Right cardiac atrium (tissue), 5 donors: ENCODE measurements around the gene RADX. TPM values are rescaled to one million over a fixed set of nuclear protein-coding genes. Genes with fewer than 3 reads are reported as not detected.

Source experiments
- ATAC-seq, 2 donors: fragments of 200-7000 bp; cut with Tn5 transposase; one replicate each; pipeline versions ENCODE4 v1.8.0 to v1.9.1; 2020; ENCODE audit warnings: moderate library complexity in 2 of 2, mild to moderate bottlenecking in 1 of 2
- DNase-seq, 3 donors: peaks; one replicate each; pipeline ENCODE4 v3.0.0-alpha.2; 2020
- H3K27ac ChIP-seq: one replicate; pipeline ENCODE4 v1.5.1; 2013; ENCODE audit warnings: mild to moderate bottlenecking, low read length, control low read depth, moderate library complexity
- H3K27me3 ChIP-seq: one replicate; pipeline ENCODE4 v1.6.1; 2013; ENCODE audit not compliant: control insufficient read depth, insufficient read depth
- H3K4me1 ChIP-seq: one replicate; pipeline ENCODE4 v1.6.1; 2013; ENCODE audit warnings: low read length; ENCODE audit not compliant: control insufficient read depth, insufficient read depth
- H3K4me3 ChIP-seq: one replicate; pipeline ENCODE4 v1.5.1; 2013; ENCODE audit warnings: low read length, control low read depth
- H3K9me3 ChIP-seq: one replicate; pipeline ENCODE4 v1.6.1; 2013; ENCODE audit warnings: low read length; ENCODE audit not compliant: control insufficient read depth
- WGBS: extraction: QIAGEN DNeasy Blood & Tissue Kit; methylation state at CpG from one replicate; pipeline ENCODE4 v1.1.7; 2013; 5-methylcytosine and 5-hydroxymethylcytosine counted together
- intact Hi-C, 4 donors: fragments of 100-400 bp; cut with DNase I; formaldehyde crosslinking; loops; one replicate each; pipeline versions ENCODE4 v1.11.0 to v1.14.0; 2022 to 2023
- microRNA-seq, 2 donors: library from miRNA; unstranded; fragments of <30 nt; microRNA quantifications; one replicate each; pipeline ENCODE4 v1.2.0, GENCODE V29; 2020 to 2021
- polyA plus RNA-seq: library from polyadenylated mRNA; stranded (reverse); fragments of 200-250 nt; gene quantifications from one replicate; pipeline ENCODE4 v1.2.3, GENCODE V29; 2013
- total RNA-seq, 4 donors: library from RNA; stranded (reverse); fragmentation: NEBNext Ultra II Directional; extraction: Animal tissue kit (Norgen Biotek cat#: 25700); gene quantifications; one replicate each; pipeline ENCODE4 v1.2.1, GENCODE V29; 2021
- donor health status: healthy with polysubstance abuse.
- donor health status: DM: no; HTN: yes; CAD: no.
- donor health status: DM: no; HTN: no; CAD: no.
- donor health status: DM: no; HTN: yes; CAD: no; lungs with severe emphysema.
- donor health status: DM: yes; HTN: yes; CAD: no.

The RADX gene
- total and polyA plus RNA-seq, 5 donors = 0.61 to 1.9 (median 1.4) TPM

GRCh38 chrX:106726485-106727437 is 115.0 kb downstream of the RADX start, which contains the start of gene RNF128:
Gene RNF128, plus strand, starts transcription at chrX:106726701. Its CDS starts 213 bp downstream, at chrX:106726914.
- no peak within 1 kb of the TSS for H3K27ac ChIP-seq
- intact Hi-C loops = no loop called here
- ATAC-seq = peak; percentile 64 to 78
- no peaks in the 10 kb centered on the region for H3K9me3 ChIP-seq
- no peaks in the 10 kb centered on the region for H3K27me3 ChIP-seq
- peak; percentile 12 to 45 (median 45) for DNase-seq
- peak within 1 kb of the TSS; percentile 55 for H3K4me3 ChIP-seq
- WGBS = under 1% methylated on average over 79 of the region's 79 CpGs
- no peaks in the 10 kb centered on the region for H3K4me1 ChIP-seq

DNA sequence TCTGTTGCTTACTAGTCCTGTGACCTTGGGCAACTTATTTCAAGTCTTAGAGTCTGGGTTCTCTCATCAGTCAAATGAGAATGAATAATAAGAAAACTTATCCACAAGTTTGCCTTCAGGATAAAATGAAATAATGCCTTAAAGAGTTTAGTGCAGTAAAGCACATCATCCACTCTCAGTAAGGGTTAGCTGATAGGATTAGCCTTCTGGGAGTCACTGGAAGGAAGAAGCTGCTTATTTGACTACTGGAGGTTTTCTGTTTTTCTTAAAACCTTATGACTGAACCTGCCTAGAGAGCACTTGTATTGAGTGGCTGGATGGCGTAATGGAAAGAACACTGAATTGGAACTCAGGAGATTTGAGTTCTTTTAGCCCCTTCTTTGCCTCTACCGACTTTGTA is 116.6 kb downstream of the RADX start:
- Histone ChIP-seq H3K4me3 (no peak overlapping the region), H3K27me3 (no peaks in the 10 kb centered on the region), H3K27ac (no peak overlapping the region), H3K4me1 (no peaks in the 10 kb centered on the region), H3K9me3 (no peaks in the 10 kb centered on the region)
- intact Hi-C loops = no loop called here
- 82% methylated on average over 2 of the region's 2 CpGs for WGBS
- ATAC-seq = no peak
- no peak for DNase-seq

Small RNAs within 50 kb of the gene (microRNA-seq; reads per million reads assigned to microRNA genes)
- gene MIR548AN = 0 reads per million in 2 donors

Other genes starting within 250 kb of the RADX start
- gene RNF128, start 114.7 kb downstream of the RADX start, total RNA-seq = 1 to 10 TPM in 3 of 4 donors, under 1 TPM in 1; 0.25 to 2.1 (median 1.2) TPM
- 0.66 TPM for gene RNF128, start 114.7 kb downstream of the RADX start, polyA plus RNA-seq
- gene TBC1D8B, start 190.7 kb downstream of the RADX start, total RNA-seq = 1 to 10 TPM; 4.1 to 6.8 (median 6.0) TPM
- 1.9 TPM for gene TBC1D8B, start 190.7 kb downstream of the RADX start, polyA plus RNA-seq